GM18907 (cell line): ENCODE results near the gene DBP.

Experiments used
- ATAC-seq: cut with Tn5 transposase; IDR thresholded peaks from one replicate; pipeline ENCODE4 v1.9.1; 2021; ENCODE audit warnings: mild to moderate bottlenecking, moderate library complexity; ENCODE audit not compliant: unreplicated experiment

Gene DBP

DNA sequence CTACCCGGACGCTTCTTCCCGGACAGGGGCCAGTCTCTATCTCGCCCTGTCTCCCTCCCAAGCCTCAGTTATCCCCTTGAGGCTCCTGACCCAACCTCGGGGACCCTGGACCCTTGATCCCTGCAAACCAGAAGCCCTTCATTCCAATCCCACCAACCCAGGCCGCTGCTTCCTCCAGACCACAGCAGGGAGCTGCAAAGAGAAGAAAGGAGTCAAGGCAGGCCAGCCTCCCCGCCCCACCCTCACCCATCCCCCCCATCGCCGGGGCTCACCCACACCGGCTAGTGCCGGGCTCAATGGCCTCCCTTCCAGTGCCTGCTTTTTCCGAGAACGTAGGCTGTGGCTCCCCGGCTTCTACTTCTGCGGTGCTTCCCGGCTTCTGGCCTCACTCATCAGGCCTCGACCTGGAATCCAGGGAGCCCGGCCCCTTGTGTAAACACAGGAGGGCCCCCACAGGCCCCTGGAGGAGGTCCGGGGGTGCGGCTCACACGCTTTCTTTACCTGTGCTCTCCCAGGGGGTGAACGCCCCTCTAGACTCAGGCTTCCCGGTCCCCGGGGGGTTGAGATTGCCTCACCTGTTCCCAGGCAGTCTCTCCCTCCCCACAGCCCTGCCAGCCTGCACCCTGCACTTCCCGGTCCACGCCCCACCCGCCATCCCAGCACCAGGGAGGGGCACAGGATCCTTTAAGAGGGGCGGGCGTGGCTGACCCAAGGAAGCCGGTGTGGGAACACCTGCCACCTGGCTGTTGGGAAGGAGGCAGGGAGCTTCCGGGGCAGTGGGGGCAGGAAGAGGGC is 22.5 kb downstream of the DBP start, which contains the start of gene FAM83E:
TSS of gene FAM83E (minus strand) at position 641 of the 795 bp plus-strand sequence. CDS start 1,704 bp downstream, outside the sequence.
- ATAC-seq = no peak

DNA sequence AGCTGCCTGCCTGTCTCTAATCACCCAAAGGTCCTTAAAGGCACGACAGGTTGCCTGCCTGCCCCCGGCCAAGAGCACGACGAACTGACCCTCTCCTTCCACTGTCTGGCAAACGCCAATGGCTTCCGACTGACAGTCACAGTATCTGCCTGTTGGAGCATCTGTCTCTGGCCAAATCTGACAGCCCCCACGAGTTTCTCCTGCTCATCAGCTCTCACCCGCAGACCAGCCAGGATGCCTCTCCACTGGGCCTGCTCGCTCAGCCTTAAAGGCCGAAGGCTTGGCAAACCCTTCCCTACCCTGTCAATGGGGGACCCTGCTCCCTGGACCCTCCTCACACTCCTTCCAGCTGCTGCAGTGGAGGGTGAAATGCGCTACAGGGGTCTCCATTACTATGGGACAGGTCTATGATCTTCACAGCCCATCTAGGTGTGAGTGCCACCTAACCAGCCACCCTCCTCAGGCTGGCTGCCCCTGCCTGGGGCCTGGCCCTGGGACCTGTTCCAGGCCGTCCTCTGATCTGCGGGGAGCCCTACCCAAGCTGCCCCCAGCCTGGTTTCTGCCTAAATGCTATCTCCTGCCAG is 23.2 kb downstream of the DBP start:
- no peak for ATAC-seq

DNA sequence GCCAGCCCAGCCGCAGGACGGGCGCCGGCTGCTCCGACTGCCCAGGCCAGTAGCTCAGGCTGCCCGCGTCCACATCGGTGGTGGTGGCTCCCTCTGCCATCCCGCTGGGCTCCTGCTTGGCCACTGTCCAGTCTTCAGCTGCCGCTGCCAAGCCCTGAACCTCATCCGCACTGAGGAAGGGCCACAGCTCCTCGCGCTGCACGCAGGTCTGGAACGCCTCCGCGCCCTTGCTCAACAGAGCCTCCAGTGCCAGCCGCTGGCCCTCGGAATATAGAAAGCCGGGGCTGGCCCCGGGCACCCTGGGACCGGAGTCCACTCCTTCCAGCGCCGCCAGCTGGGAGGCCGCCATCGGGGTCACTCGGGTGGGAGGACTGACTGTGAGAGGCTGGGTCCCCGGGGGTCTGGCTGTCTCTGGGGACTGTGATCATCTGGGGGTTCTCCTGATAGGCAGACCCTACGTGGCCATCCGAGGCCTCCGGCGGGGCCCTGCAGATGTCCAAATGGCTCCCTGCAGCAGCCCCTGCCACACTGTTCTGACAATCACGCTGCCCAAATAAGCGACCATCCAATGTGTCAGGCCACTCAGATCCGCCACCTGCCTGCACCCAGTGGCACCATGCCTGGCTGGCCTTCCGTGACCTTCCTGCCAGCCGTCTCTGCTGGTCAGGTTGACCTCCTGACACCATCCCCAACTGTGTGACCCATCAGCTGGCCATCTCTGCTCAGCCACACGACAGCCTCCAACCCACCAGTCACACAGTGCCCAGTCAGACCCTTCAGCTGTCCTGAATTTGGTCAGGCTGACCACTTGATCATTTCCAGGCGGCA is 23.9 kb downstream of the DBP start:
- no peak for ATAC-seq

DNA sequence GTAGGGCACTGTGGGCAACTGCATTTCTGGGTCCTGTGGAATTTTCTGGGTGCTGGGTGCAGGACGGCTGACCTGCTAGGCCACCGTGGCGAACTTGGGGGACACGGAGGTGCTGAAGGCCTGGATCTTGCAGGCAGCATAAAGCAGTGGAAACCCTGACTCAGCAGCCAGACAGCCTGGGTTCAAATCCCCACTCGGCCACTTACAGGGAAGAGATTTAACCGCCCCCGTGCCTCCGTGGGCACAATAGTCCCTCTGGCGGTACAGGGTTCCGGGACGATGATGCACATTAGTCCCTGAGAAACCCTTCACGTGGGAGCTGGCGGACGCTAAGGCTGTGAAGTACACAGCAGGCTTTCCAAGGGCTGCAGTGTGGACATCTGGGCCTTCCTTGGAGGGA is 25.3 kb downstream of the DBP start:
- ATAC-seq = no peak

DNA sequence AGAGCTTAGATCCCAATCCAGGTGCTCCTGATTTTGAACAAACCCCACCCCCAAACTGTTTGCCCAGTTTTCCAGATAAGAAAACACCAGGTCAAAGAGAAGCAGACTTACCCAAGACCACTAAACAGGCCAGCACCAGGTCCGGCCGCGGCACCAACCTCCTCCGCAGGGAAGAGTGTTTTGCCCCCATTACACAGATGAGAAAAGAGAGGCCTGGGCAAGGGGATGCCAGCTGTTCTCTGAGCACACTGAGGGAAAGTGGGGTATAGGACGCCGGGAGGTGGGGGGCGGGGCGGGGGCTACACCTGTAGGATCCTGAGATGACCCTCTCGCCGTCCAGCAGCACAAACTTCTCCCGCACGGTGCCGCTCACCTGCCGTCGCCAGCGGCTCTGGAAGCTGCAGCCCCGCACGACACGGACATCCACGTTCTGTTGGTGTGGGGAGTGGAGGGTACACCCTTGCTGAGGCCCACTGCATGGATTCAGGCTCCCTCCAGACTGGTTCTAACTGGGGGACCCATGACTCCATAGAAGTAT is 27.5 kb downstream of the DBP start:
- ATAC-seq = no peak

DNA sequence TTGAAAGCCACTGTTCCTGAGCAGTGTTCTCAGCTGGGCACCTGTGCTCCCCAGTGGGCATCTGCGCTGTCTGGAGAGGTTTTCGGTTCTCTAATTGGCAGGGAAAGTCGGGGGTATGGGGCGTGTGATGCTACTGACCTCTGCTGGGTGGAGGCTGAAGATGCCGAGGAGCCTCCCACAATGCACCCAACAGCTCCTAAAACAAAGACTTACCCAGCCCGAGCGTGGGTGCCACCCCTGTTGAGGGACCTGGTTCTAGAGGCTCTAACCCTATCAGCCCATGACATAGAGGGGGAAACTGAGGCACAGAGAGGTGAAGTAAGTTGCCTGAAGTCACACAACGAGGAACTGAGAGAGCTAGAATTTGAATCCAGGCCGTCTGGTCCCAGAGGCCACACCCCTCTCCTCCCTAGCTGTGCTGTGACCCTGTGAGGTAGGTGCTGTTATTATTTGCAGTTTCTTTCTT is 28.3 kb downstream of the DBP start:
- ATAC-seq = peak; percentile 51

DNA sequence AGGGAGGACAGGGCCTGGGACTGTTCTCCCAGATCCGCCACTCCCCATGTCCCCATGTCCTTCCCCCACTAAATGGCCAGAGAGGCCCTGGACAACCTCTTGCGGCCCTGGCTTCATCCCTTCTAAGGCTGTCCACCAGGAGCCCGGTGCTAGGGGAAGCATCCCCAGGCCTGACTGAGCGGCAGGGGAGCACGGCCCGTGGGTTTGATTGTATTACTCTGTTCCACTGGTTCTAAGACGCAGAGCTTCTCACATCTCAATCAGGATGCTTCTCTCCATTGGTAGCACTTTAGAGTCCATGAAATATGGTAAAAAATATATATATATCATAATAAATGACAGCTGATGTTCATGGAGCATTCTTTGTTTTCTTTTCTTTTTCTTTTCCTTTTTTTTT is 29.8 kb downstream of the DBP start:
- ATAC-seq = no peak

DNA sequence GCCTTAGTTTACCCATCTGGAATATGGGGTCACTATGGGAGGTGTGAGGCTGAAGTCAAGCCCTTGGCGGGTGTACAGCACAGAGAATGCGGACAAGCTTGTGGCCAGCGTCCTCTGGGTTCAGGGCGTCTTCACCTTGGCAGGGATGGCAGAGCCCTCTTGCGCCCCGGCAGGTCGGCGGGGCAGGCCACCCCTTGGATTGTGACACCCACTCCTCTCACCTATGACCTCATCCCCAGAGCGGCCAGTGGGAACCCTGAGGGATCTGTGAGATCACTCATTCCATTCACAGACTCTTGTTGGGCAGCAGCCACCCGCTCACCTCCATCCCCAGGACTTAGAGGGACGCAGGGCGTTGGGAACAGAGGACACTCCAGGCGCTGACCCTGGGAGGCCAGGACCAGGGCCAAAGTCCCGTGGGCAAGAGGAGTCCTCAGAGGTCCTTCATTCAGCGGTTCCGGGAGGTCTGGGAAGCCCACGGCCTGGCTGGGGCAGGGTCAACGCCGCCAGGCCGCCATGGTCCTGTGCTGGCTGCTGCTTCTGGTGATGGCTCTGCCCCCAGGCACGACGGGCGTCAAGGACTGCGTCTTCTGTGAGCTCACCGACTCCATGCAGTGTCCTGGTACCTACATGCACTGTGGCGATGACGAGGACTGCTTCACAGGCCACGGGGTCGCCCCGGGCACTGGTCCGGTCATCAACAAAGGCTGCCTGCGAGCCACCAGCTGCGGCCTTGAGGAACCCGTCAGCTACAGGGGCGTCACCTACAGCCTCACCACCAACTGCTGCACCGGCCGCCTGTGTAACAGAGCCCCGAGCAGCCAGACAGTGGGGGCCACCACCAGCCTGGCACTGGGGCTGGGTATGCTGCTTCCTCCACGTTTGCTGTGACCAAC is 30.5 kb downstream of the DBP start, which contains the start of gene SPACA4:
TSS of gene SPACA4 (plus strand) at position 280 of the 896 bp plus-strand sequence. CDS start at position 517, 237 bp downstream.
- ATAC-seq = no peak

DNA sequence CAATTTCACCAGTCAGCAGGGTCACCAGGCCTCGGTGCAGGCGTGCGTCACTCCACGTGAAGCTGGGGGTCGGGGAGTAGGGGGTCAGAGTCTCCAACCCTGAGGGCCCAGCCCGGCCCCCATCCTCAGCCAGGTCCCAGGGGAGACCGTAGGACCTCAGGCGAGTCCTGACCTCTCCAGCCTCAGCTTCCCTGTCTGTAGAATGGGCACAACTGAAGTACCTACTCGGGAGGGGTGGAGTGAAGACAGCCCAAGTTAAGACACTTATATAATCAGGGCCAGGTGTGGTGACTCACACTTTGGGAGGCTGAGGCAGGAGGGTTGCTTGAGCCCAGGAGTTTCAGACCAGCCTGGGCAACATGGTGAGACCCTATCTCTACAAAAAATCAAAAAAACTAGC is 33.3 kb downstream of the DBP start:
- ATAC-seq = no peak

DNA sequence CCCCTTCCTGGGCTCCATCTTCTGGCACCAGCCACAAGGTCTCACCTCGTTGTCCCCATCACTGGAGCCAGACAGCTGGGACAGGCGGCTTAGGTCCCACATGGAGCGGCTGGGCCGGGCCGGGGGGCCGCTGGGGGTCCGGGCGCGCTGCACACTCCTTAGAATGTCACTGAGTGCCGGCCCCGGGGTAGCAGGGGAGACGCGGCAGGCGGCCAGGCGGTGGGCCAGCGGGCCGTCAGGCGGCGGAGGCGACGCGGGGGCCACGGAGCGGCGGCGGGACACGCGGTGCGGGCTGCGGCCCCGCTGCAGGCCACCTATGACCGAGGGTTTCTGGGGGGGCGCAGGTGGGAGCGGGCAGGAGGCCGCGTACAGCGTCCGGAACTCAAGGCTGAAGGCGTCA is 33.7 kb downstream of the DBP start:
- no peak for ATAC-seq

DNA sequence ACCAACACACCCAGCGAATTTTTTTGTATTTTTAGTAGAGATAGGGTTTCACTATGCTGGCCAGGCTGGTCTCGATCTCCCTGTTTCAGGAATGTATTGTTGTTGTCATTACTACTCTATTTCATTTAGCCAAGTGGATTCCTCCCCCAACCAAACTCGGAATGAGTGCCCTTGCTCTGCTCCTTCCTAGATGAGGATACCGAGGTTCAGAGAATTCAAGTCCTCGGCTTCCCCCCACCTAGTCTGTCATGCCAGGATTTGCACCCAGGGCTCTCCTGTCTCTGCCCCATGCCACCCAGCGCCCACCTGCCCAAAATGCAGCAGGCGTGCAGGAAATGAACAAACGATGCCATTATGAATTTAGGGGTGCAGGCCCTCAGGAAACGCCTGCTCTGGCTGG is 34.2 kb downstream of the DBP start:
- no peak for ATAC-seq

DNA sequence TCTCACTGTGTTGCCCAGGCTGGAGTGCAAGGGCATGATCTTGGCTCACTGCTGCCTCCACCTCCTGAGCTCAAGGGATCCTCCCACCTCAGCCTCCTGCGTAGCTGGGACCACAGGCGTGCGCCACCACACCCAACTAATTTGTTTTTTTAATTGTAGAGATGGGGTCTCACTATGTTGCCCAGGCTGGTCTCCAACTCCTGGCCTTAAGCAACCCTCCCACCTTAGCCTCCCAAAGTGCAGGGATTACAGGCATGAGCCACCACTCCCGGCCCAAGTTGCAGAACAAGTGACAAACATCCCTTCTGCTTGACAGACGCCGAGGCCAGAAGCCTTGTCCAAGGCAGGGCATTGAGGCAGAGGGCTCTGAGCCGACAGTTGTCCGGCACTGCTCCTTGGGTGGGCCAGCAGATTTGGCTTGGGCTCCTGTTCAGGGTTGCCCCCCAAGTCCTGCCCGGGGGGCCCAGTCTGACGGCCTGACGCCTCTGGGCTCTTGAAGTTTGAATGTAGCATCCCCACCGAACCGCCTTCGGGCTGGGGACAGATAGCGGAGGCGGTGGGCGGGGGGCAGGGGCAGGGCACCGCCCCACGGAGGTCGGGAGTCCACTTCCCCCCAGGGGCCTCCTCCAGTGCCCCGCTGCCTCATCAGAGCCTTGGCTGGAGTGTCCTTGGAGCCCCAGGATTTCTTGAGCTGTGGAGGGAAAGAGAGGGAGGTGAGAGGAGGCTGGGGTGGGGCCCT is 36.3 kb downstream of the DBP start:
- no peak for ATAC-seq

DNA sequence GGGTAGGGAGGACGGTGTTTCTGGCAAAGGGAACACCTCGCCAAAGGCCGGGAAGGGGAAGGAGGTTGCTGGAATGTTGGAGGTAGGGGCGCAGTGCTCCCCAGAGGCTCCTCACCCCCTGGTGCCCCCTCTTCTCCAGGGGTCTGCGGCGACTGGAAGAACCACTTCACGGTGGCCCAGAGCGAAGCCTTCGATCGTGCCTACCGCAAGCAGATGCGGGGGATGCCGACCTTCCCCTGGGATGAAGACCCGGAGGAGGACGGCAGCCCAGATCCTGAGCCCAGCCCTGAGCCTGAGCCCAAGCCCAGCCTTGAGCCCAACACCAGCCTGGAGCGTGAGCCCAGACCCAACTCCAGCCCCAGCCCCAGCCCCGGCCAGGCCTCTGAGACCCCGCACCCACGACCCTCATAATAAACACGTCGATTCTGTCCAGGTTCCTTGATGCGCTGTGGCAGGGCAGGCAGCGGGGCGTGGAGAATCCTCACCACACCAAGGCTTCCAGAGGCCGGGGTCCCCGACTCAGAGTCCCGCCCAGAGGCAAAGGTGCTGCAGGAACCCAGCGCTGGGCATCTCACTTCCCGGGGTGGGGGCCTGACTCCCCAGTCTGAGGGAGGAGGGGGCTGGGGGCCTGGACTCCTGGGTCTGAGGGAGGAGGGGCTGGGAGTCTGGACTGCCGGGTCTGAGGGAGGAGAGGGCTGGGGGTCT is 38.0 kb downstream of the DBP start:
- no peak for ATAC-seq

DNA sequence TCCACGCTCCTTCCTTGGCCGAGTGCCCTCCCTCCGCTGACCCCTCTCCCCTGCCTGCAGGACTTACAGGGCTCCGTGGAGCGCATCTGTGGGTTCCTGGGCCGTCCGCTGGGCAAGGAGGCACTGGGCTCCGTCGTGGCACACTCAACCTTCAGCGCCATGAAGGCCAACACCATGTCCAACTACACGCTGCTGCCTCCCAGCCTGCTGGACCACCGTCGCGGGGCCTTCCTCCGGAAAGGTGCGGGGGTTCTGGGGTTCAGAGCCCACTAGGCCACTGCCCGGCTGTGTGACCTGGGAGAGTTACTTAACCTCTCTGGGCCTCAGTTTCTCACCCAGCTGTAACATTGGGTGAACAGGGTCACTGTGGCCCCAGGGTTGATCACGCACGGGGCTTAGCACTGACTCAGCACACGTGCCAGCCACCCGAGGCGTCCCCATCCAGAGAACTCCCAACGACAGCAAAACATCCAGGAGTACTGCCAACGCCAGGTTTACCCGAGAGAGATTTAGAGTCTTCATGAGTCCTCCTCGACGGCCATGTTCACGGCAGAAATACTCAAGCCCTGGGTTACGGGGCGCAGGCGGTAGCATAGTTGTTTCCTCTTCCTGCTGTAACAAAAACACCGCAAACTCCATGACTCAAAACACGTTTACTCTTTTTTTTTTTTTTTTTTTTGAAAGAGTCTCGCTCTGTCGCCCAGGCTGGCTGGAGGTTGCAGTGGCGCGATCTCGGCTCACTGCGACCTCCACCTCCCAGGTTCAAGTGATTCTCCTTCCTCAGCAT is 40.3 kb downstream of the DBP start:
- ATAC-seq = no peak

DNA sequence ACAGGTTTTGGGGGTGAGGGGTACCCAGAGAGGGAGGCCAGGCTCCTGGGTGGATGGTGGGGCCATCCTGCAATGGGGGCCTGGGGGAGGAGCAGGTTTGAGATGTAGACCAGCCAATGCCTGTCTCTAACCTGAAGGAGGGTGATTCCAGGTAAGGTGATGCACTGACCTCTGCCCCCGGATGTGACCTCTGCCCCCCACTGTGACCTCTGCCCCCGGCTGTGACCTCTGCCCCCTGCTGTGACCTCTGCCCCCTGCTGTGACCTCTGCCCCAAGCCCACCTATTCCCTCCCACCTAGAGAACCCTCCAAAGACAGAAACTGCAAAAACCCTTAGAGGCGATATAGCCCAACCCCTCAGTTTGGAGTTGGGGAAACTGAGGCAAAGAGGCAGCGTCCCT is 40.9 kb downstream of the DBP start:
- no peak for ATAC-seq

DNA sequence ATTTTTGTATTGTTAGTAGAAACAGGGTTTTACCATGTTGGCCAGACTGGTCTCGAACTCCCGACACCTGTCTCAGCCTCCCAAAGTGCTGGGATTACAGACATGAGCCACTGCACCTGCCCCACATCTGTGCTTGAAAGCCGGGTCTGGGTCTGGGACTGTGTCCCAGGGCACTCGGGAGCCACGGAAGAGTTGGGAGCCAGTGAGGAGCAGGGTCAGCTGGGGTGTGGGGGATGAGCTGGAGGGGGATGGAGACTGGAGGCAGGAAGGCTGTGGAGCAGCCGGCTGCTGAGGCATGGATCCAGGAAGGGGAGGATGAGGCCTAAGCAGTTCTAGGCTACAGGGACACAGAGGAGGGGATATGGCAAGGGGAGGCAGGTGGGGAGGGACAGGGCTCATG is 41.3 kb downstream of the DBP start:
- no peak for ATAC-seq

DNA sequence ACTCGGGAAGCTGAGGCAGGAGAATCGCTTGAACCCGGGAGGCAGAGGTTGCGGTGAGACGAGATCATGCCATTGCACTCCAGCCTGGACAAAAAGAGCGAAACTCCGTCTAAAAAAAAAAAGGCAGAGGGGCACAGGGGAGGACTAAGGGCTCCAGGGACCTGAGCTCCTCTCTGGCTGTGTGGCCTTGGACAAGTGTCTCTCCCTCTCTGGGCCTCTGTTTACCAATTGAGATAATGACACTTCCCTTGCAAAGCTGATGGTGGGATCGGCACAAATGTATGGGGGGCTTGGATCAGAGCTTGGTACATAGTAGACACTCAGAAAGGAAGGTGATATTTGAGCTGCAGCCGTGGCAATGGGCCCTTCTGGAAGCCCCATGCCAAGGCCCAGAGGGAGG is 42.0 kb downstream of the DBP start:
- no peak for ATAC-seq

DNA sequence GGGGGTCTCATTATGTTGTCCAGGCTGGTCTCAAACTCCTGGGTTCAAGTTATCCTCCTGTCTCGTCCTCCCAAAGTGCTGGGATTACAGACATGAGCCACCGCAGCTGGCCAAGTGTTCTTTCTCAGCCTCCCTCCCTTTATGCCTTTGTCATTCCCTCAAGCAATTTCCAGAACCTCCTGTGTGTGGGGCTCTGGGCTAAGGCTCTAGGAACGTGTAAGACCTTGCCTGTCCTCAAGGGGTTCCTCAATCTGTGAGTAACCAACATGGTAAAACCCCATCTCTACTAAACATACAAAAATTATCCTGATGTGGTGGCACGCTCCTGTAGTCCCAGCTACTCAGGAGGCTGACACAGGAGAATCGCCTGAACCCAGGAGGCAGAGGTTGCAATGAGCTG is 46.2 kb downstream of the DBP start:
- no peak for ATAC-seq
